ENCODE measurements around the gene NAV1. TPM values are rescaled to one million over a fixed set of nuclear protein-coding genes. Genes with fewer than 3 reads are reported as not detected.

Gene NAV1
- total RNA-seq, 2 experiments from 2014 or later, result 2.5 to 3.2 TPM

DNA sequence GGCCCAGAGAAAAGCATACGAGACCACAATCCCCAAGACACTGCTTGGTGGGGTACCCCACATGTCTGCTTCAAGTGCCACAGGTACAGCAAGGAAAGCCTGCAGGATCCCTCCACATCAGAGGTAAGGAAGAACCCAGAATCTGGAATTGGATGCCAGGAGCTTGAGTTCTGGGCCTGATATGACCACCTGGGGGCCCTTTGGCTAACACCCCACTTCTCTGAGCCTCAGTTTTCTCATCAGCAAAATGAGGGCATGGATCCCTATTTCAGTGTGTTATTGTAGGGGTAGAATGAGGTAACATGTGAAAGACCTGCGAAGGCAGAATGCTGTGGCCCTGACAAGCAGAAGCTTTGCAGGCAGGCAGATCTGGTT is 24.5 kb downstream of the NAV1 start:
- POLR2A ChIA-PET, result no interaction called here
- ATAC-seq (ENCODE audit: low read depth) (no peak), DNase-seq (no peak)
- H3K27me3 Mint-ChIP-seq, result peaks cover 2% of the 10 kb centered on the region
- H3K4me3 Mint-ChIP-seq, result no peak overlapping the region
- H3K4me1 Mint-ChIP-seq, result no peaks in the 10 kb centered on the region
- H3K36me3 Mint-ChIP-seq, result no peaks in the 10 kb centered on the region
- no peaks in the 10 kb centered on the region for H3K9me3 Mint-ChIP-seq
- H3K27ac Mint-ChIP-seq, result no peak overlapping the region

DNA sequence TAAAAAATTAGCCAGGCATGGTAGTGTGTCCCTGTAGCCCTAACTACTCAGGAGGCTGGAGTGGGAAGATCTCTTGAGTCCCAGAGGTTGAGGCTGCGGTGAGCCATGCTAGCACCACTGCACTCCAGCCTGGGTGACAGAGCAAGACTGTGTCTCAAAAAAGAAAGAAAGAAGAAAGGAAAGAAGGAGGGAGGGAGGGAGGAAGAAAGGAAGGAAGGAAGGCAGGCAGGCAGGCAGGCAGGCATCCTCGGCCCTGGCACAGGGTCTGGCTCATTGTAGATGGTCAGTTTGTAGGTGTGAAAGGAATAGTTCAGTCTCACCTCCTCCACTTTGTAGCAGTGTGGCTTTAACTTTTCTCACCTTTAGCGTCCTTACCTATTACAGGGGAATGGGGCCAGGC is 25.0 kb downstream of the NAV1 start:
- Mint-ChIP-seq H3K36me3 (no peaks in the 10 kb centered on the region), H3K4me3 (no peak overlapping the region), H3K9me3 (no peaks in the 10 kb centered on the region), H3K27ac (no peak overlapping the region), H3K27me3 (peaks cover 2% of the 10 kb centered on the region), H3K4me1 (peaks cover 3% of the 10 kb centered on the region)
- DNase-seq (no peak), ATAC-seq (ENCODE audit: low read depth) (no peak)
- POLR2A ChIA-PET, result no interaction called here

DNA sequence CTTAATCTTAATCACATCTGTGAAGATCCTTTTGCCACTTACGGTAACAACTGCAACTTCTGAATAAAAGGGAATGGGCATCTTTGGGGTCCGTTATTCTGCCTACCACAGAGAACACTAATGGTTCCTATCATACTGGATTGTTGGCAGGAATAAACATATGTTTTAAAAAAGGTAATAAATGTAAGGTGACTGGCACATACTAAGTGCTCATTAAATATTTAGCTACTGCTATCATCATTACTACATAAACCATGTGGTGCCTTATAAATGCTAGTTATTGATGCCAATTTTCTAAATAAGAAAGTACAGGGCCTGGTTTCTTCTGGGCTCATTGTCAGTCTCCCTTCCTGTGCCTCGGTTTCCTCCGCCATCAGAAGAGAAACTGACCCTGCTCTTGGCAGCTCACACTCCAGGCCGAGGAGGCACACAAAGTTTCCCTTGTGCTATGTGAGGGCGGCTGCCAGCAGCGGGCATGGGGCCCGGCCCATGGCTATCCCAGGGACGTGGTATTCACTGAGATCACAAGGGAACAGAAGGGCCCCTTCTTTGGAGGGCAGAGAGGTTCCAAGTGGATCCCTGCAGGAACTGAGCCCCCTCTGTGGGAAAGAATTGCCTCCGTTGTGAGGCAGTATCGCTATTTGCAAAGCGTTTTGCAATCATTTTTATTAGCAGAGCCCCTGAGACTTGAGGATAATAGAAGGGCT is 26.2 kb downstream of the NAV1 start:
- H3K27ac Mint-ChIP-seq, result no peak overlapping the region
- peaks cover 1% of the 10 kb centered on the region for H3K27me3 Mint-ChIP-seq
- H3K4me3 Mint-ChIP-seq, result no peak overlapping the region
- H3K36me3 Mint-ChIP-seq, result no peaks in the 10 kb centered on the region
- POLR2A ChIA-PET, result no interaction called here
- no peak for ATAC-seq (ENCODE audit: low read depth)
- H3K4me1 Mint-ChIP-seq, result peaks cover 4% of the 10 kb centered on the region
- DNase-seq, result no peak
- H3K9me3 Mint-ChIP-seq, result no peaks in the 10 kb centered on the region

DNA sequence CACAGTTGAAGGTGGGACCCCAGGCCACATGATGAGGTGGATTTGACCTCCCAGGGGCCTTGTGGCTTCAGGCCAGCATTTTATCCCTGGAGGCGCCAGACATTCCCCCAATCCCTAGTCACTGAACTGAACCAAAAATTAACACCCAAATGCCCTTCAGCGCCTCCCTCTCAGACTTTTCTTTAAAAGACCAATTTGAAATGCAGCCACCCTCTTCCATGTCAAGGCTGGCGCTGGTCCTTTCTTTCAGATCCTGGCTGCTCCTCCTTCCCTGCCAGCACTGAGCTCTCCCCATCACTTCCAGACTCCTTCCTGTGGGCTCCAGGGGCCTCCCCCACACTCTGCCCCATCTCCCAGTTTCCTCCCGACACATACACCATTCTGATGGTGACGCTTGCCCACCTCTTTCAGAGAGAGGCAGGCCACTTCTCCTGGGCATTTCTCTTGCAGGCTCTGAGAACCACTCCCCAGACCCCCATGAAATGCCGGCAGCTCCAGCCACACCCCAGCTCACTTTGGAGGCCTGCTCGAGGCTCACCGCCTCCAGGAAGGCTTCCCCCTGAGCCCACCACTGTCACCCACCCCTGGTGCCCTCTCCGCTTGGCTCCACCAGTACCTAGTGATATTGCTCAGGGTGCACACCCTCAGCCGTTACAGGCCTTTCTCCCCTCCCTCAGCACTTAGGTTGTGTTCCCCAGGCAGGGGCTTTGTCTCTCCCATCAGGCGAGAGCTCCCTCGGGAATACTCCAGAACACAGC is 27.0 kb downstream of the NAV1 start:
- ATAC-seq (ENCODE audit: low read depth) (no peak), DNase-seq (no peak)
- Mint-ChIP-seq H3K27ac (no peak overlapping the region), H3K36me3 (no peaks in the 10 kb centered on the region), H3K27me3 (no peaks in the 10 kb centered on the region), H3K4me3 (no peak overlapping the region), H3K9me3 (no peaks in the 10 kb centered on the region), H3K4me1 (peaks cover 4% of the 10 kb centered on the region)
- POLR2A ChIA-PET, result no interaction called here

DNA sequence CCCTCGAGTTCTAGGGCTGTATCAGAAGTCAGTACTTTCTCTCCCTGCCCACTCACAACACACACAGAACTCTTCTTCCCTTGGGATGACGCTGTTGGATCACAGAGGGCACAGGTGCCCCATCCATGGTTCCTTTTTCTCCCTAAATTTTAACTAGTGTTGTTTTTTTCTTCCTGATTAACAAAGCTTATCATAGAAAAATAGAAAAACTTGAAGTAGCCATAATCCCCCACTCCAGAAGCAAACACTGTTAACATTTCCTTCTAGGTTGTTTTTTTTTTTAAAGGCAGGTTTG is 27.5 kb downstream of the NAV1 start:
- peaks cover 4% of the 10 kb centered on the region for H3K4me1 Mint-ChIP-seq
- H3K9me3 Mint-ChIP-seq, result no peaks in the 10 kb centered on the region
- H3K27ac Mint-ChIP-seq, result no peak overlapping the region
- no peak overlapping the region for H3K4me3 Mint-ChIP-seq
- no peaks in the 10 kb centered on the region for H3K27me3 Mint-ChIP-seq
- DNase-seq, result no peak
- ATAC-seq (ENCODE audit: low read depth), result no peak
- POLR2A ChIA-PET, result no interaction called here
- H3K36me3 Mint-ChIP-seq, result no peaks in the 10 kb centered on the region

DNA sequence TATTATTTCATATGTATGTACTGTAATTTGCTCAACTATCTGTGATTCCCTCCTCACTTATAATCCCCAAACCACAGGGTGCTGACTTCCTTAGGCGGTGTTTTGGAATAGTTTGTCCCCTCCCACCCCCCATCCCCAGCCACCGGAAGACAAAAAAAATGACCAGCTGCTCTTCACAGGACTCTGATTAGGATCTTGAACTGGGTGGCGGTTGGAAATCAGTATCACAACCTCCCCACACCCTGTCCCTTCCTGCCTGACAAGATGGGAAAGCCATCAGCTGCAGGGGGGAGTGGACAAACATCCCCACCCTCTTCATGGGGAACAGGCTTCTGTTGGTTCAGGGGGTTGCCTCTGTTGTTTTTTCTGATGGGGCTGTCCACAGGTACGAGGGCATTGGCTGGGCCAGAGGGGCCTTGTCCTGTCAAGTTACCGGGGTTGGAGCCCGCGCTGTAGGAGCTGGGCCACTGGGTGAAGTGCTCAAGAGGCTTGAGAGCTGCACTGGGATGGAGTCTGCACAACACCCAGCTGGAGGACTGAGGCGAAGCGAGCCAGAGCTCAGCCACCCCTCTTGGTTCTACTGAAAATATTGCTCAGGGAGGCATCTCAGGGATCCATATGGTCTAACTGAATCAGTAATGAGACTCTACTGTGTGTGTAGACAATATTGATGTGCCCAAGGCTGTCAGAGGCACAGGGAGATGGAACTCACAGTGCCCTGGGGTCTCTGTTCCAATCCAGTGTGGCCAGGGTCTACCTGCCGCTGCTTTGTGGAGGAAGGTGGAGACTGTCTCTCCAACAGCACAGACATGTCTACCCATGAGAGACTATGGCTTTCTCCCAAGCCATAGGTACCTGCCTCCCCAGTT is 28.2 kb downstream of the NAV1 start:
- POLR2A ChIA-PET, result no interaction called here
- peaks cover 4% of the 10 kb centered on the region for H3K4me1 Mint-ChIP-seq
- no peak overlapping the region for H3K4me3 Mint-ChIP-seq

DNA sequence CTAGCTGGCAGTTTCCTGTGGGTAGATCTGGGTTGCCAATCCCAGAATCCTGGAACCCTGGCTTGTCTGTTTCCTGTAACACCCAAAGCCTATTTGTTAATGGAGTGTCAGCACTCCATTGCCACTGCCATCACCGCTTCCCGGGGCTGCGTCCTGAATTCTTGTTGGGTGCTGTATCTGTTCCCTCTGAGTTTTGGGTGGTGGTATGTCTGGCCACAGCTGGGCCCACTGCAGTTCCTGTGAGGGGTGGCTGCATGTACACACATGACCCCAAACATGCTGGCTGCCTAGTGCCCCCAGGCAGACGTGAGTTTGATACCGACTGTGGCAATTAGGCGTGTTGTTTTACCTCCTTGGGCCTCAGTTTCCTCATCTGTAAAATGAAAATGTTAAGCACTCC is 29.3 kb downstream of the NAV1 start:
- Mint-ChIP-seq H3K27ac (no peak overlapping the region), H3K4me1 (peaks cover 4% of the 10 kb centered on the region), H3K27me3 (no peaks in the 10 kb centered on the region), H3K4me3 (no peak overlapping the region), H3K9me3 (no peaks in the 10 kb centered on the region), H3K36me3 (no peaks in the 10 kb centered on the region)
- POLR2A ChIA-PET, result no interaction called here
- ATAC-seq (ENCODE audit: low read depth) (no peak), DNase-seq (no peak)

More for the DNA sequence above, 28.2 kb downstream of the NAV1 start:
- no peaks in the 10 kb centered on the region for H3K9me3 Mint-ChIP-seq
- no peaks in the 10 kb centered on the region for H3K36me3 Mint-ChIP-seq
- DNase-seq (no peak), ATAC-seq (ENCODE audit: low read depth) (no peak)
- H3K27me3 Mint-ChIP-seq, result no peaks in the 10 kb centered on the region
- H3K27ac Mint-ChIP-seq, result no peak overlapping the region

DNA sequence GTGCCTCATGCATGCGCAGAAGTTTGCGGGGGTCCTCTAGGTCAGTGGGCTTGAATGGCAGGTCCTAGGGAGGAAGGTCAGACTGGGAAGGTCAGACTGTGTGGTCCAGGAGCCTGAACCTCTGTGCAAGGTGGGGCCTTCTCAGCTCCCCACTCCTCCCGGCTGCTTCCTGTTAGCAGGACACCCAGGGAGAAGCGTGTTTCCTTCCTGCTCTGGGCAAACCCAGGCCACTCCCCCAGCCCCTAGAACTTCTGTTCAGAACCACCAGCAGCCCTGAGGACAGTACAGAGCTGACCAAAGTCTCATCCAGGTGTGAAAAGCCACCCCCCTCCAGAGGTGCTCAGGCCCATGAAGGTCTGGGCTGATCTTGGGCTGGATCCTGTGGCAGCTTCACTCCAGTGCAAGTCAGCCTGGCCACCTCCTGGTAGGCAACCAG is 29.9 kb downstream of the NAV1 start:
- ATAC-seq (ENCODE audit: low read depth) (peak; percentile 26), DNase-seq (no peak)
- no peaks in the 10 kb centered on the region for H3K36me3 Mint-ChIP-seq
- H3K27me3 Mint-ChIP-seq, result no peaks in the 10 kb centered on the region
- H3K9me3 Mint-ChIP-seq, result no peaks in the 10 kb centered on the region
- H3K4me1 Mint-ChIP-seq, result peaks cover 4% of the 10 kb centered on the region
- no peak overlapping the region for H3K27ac Mint-ChIP-seq
- no peak overlapping the region for H3K4me3 Mint-ChIP-seq
- POLR2A ChIA-PET, result no interaction called here

DNA sequence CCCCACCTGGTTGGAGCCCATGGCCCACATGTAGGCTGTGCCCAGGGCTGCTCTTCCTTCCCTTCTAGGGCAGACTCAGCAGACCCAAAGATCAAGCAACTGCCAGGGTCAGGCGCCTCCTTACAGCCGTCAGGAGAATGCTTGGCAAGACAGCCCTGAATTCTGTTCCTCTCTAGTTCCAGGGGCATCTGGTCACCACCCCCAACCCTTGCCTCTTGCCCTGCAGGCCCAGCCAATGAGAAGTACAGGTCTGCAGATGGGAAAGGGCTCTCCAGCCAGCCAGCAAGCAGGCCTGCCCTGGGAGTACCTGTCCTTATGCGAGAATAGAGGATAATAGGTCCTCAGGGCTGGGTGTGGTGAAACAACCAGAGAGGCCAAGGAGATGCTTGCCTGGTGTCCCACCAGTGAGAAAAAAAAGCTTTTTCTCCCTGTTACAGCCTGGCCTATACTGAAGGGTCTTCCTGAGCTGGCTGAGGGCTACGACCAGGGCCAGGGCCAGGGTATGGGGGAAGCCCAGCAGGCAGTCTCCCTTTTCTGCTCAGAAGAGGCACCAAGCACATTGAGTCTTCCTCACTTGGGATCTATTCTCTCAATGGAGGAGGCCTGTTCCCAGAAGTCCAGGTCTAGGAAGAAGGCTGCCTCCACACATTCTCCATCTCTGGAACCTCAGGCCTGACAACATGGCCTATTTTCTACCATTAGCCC is 31.4 kb downstream of the NAV1 start:
- Mint-ChIP-seq H3K27ac (no peak overlapping the region), H3K9me3 (no peaks in the 10 kb centered on the region), H3K4me1 (peaks cover 4% of the 10 kb centered on the region), H3K4me3 (no peak overlapping the region), H3K36me3 (no peaks in the 10 kb centered on the region), H3K27me3 (peaks cover 2% of the 10 kb centered on the region)
- ATAC-seq (ENCODE audit: low read depth), result no peak
- no peak for DNase-seq
- POLR2A ChIA-PET, result no interaction called here

DNA sequence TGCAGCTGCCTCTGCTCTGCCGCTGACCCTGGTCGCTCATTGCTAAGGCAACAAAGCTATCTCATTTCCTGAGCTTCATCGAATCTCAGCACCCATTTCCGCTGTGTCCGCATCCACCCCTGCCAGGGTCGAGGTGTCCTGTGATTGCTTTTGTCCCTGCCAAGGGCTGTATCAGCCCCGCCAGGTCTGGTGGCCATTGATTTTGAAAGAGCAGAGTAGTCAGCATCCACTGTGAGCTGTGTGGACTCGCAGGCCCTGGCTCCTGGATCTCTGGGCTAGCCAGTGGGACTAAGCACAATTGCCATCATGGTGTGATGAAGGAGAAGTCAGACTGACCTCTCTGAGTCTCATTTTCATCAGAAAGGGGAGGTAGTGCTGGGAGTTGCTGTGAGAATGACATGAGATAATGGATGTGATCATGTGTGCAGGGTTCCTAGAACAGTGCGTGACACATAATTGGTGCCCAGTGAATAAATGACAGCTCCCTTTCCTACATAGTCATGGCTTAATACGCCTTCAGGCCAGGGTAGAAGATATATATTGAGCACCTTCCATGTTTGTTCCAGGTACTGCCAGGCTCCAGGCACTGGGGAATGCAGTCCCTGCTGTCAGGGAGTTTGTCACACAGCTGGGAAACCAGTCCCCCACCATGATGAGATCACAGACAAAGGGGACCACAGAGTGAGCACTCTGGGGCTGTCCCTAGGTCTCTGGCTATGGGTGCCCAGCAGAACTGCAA is 32.1 kb downstream of the NAV1 start:
- POLR2A ChIA-PET, result no interaction called here
- no peak for DNase-seq
- no peak for ATAC-seq (ENCODE audit: low read depth)
- no peaks in the 10 kb centered on the region for H3K36me3 Mint-ChIP-seq
- H3K27ac Mint-ChIP-seq, result no peak overlapping the region
- no peak overlapping the region for H3K4me3 Mint-ChIP-seq
- H3K9me3 Mint-ChIP-seq, result no peaks in the 10 kb centered on the region
- peaks cover 4% of the 10 kb centered on the region for H3K4me1 Mint-ChIP-seq
- peaks cover 9% of the 10 kb centered on the region for H3K27me3 Mint-ChIP-seq

DNA sequence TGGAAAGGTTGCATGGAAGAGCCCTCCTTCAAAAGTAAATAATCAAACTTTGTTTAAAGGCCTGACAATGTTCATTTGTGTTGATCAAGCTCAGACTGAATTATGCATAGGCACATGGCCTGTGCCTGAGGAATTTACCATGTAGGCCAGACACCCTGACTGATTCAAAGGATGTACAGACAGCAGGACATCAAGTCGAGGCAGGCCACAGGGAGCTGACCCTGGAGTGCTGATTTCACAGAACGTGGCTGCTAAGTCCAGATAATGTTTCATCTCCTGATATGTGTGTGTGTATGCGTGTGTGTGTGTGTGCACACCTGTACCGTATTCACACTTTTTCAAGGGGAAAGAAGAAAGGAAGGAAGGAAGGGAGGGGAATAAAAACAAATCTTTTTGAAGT is 34.1 kb downstream of the NAV1 start:
- POLR2A ChIA-PET, result no interaction called here
- no peaks in the 10 kb centered on the region for H3K9me3 Mint-ChIP-seq
- H3K4me3 Mint-ChIP-seq, result no peak overlapping the region
- ATAC-seq (ENCODE audit: low read depth), result no peak
- peaks cover 5% of the 10 kb centered on the region for H3K36me3 Mint-ChIP-seq
- H3K4me1 Mint-ChIP-seq, result peaks cover 10% of the 10 kb centered on the region
- peaks cover 17% of the 10 kb centered on the region for H3K27me3 Mint-ChIP-seq
- no peak overlapping the region for H3K27ac Mint-ChIP-seq
- no peak for DNase-seq

DNA sequence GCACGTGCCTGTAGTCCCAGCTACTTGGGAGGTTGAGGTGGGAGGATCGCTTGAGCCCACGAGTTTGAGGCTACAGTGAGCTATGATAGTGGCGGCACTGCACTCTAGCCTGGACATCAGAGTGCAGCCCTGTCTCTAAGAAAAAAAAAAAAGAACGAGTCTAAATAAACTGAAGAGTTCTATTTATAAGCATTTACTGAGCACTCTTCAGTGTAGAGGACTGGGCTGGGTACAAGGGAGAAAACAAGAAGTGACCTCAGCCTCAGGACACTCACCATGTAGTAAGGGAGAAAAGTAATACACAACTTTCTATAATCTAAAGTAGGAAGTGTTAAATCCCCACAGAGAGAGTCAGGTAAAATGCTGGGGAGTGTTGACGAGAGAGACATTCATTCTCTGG is 35.0 kb downstream of the NAV1 start:
- DNase-seq (no peak), ATAC-seq (ENCODE audit: low read depth) (no peak)
- H3K27ac Mint-ChIP-seq, result no peak overlapping the region
- peaks cover 17% of the 10 kb centered on the region for H3K27me3 Mint-ChIP-seq
- POLR2A ChIA-PET, result no interaction called here
- no peak overlapping the region for H3K4me3 Mint-ChIP-seq
- H3K36me3 Mint-ChIP-seq, result peaks cover 5% of the 10 kb centered on the region
- H3K4me1 Mint-ChIP-seq, result peaks cover 7% of the 10 kb centered on the region
- no peaks in the 10 kb centered on the region for H3K9me3 Mint-ChIP-seq

DNA sequence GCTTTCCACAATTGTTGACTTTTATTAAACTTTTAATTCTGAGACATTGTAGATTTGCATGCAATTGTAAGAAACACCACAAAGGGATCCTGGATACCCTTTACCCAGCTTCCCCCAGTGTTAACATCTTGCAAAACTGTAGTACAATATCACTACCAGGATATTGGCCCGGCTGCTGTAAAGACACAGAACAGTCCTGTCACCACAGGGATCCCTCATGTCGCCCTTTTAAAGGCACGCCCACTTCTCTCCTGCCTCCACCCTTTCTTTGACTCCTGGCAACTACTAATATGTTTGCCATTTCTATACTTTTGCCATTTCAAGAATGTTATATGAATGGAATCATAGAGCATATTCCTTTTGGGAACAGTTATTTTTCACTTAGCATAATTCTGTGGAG is 37.0 kb downstream of the NAV1 start:
- Mint-ChIP-seq H3K4me1 (peaks cover 6% of the 10 kb centered on the region), H3K36me3 (peaks cover 5% of the 10 kb centered on the region), H3K9me3 (no peaks in the 10 kb centered on the region), H3K27ac (no peak overlapping the region), H3K4me3 (no peak overlapping the region), H3K27me3 (peaks cover 17% of the 10 kb centered on the region)
- POLR2A ChIA-PET, result no interaction called here
- DNase-seq, result no peak
- no peak for ATAC-seq (ENCODE audit: low read depth)

Data from activated naive CD8-positive, alpha-beta T cell treated with anti-CD3 and anti-CD28 coated beads, Interleukin-2, amount 10 ng/mL, durations not matched to agents 7 days and 5 days (primary cell).